ENCODE data around the gene TRAF7. TPM values are rescaled to one million over a fixed set of nuclear protein-coding genes. Genes with fewer than 3 reads are reported as not detected.

The TRAF7 gene
- total and polyA plus RNA-seq, 2 of the 13 experiments (the other 11 are each of a cell fraction or from before 2014, with no cell fraction given) = 47.9 to 65.6 TPM

GRCh38 chr16:2157480-2158261 lies 2.1 kb downstream of the TRAF7 start (continued):
- TF ChIP-seq ZNF513 (CRISPR knock-in tag; conservative IDR thresholded peaks at IDR 0.05) = no peak
- 0 out of 2 replicates have a peak, but pooled peaks have one; percentile 33 for TF ChIP-seq ZNF333 (CRISPR knock-in tag; IDR thresholded peaks at IDR 0.05; ENCODE audit: borderline replicate concordance)
- TF ChIP-seq KDM1A (CRISPR knock-in tag; IDR thresholded peaks at IDR 0.05) = peak; percentile 60; the same call in 1 of the 2 replicates
- peak; percentile 58; the same call in 1 of the 2 replicates for TF ChIP-seq ZNF205 (CRISPR knock-in tag; IDR thresholded peaks at IDR 0.05)
- TF ChIP-seq ESRRA (CRISPR knock-in tag; IDR thresholded peaks at IDR 0.05; ENCODE audit: low read depth) = peak; percentile 96
- TF ChIP-seq NR2F2 (IDR thresholded peaks at IDR 0.05; ENCODE audit: borderline replicate concordance, low read depth) = peak; percentile 95
- TF ChIP-seq ZFY (CRISPR knock-in tag; IDR thresholded peaks at IDR 0.05) = peak; percentile 43; the same call in 1 of the 2 replicates
- TF ChIP-seq SIX1 (CRISPR knock-in tag; IDR thresholded peaks at IDR 0.05; ENCODE audit: borderline replicate concordance) = peak; percentile 30; the same call in 1 of the 2 replicates
- TF ChIP-seq PLRG1 (conservative IDR thresholded peaks at IDR 0.05) = no peak
- peak; percentile 91 for TF ChIP-seq SPEN (CRISPR knock-in tag; IDR thresholded peaks at IDR 0.05; ENCODE audit: low read depth)
- peak; percentile 9 for TF ChIP-seq HNRNPLL (IDR thresholded peaks at IDR 0.05; ENCODE audit: low read depth, low read length, poor library complexity, severe bottlenecking)
- TF ChIP-seq PAF1 (CRISPR knock-in tag; IDR thresholded peaks at IDR 0.05) = 0 out of 2 replicates have a peak, but pooled peaks have one; percentile 42
- 0 out of 2 replicates have a peak, but pooled peaks have one; percentile 27 for TF ChIP-seq IRF9 (CRISPR knock-in tag; IDR thresholded peaks at IDR 0.05; ENCODE audit: borderline replicate concordance)
- TF ChIP-seq ZNF343 (CRISPR knock-in tag; IDR thresholded peaks at IDR 0.05) = peak; percentile 60; the same call in 1 of the 2 replicates
- TF ChIP-seq HMGA1 (CRISPR knock-in tag; conservative IDR thresholded peaks at IDR 0.05) = no peak
- peak; percentile 43; the same call in 1 of the 2 replicates for TF ChIP-seq FOXJ3 (CRISPR knock-in tag; IDR thresholded peaks at IDR 0.05; ENCODE audit: borderline replicate concordance)
- peak; percentile 55; the same call in 1 of the 2 replicates for TF ChIP-seq ZKSCAN8 (CRISPR knock-in tag; IDR thresholded peaks at IDR 0.05; ENCODE audit: borderline replicate concordance)
- TF ChIP-seq ZNF598 (CRISPR knock-in tag; IDR thresholded peaks at IDR 0.05; ENCODE audit: borderline replicate concordance) = no peak
- TF ChIP-seq NBN (conservative IDR thresholded peaks at IDR 0.05) = no peak
- TF ChIP-seq ZFP90 (CRISPR knock-in tag; IDR thresholded peaks at IDR 0.05; ENCODE audit: borderline replicate concordance) = 0 out of 2 replicates have a peak, but pooled peaks have one; percentile 30
- peak; percentile 86 for TF ChIP-seq ARID5B (CRISPR knock-in tag; IDR thresholded peaks at IDR 0.05)
